Measurements from ENCODE around the gene LAMA5. TPM values are rescaled to one million over a fixed set of nuclear protein-coding genes. Genes with fewer than 3 reads are reported as not detected.

The LAMA5 gene
- polyA plus RNA-seq, 1 of the 3 experiments (the other 2 are of a cell fraction), result 27.2 TPM

DNA sequence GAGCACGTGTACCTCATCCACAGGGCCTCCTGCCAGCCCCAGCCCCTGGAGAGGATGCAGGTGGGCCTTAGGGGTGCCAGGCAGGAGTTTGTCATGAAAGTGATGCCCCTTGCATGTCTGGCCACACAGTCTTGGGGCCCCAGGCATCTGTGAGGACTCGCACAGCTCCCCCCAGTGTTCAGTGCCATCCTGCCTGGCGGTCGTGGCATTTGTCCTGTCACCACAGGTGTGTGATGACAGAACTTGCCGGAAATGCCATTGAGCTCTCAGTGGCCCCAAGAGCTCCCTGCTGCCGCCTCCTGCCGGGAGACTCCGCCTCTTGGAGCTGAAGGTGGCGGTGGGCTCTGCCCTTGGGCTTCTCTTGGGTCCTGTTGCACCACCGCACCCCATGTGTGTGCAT lies 94.9 kb downstream of the LAMA5 start:
- H3K4me3 ChIP-seq (ENCODE audit: low read depth in 2 of 2, low read length in 1 of 2), result no peak overlapping the region
- H3K27ac ChIP-seq (ENCODE audit: low read depth in 2 of 2, low read length in 1 of 2), result no peak overlapping the region
- POLR2A ChIA-PET, result no interaction called here
- no peak overlapping the region for H3K4me2 ChIP-seq
- no peak overlapping the region for H3K9ac ChIP-seq
- 100% methylated on average over 4 of the region's 10 CpGs for WGBS (ENCODE audit: low lambda C conversion rate)
- H3K9me2 ChIP-seq, result no peaks in the 10 kb centered on the region
- CTCF ChIA-PET, result interaction anchor here (0.7 to 1.0 kb wide), 3 partner anchors 10 to 54 kb away, joined by 3 read pairs; no protein-coding TSS in a partner anchor
- no peak overlapping the region for H2AFZ ChIP-seq (ENCODE audit: low read depth)
- H3K79me2 ChIP-seq (ENCODE audit: insufficient read depth), result no peaks in the 10 kb centered on the region
- H3F3A ChIP-seq (replicated peaks; ENCODE audit: insufficient read depth), result no peaks in the 10 kb centered on the region
- H3K36me3 ChIP-seq (replicated peaks in 1 of 2; ENCODE audit: control insufficient read depth in 1 of 2, insufficient read depth in 2 of 2, low read length in 1 of 2), result peaks cover 3 to 14% of the 10 kb centered on the region in 2 experiments
- TF ChIP-seq, protein P1, sequence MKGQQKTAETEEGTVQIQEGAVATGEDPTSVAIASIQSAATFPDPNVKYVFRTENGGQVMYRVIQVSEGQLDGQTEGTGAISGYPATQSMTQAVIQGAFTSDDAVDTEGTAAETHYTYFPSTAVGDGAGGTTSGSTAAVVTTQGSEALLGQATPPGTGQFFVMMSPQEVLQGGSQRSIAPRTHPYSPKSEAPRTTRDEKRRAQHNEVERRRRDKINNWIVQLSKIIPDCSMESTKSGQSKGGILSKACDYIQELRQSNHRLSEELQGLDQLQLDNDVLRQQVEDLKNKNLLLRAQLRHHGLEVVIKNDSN (IDR thresholded peaks at IDR 0.05; ENCODE audit: borderline replicate concordance, low read depth), result no peak
- TF ChIP-seq, protein P2, sequence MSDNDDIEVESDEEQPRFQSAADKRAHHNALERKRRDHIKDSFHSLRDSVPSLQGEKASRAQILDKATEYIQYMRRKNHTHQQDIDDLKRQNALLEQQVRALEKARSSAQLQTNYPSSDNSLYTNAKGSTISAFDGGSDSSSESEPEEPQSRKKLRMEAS (IDR thresholded peaks at IDR 0.05; ENCODE audit: low read depth), result no peak
- no peak for TF ChIP-seq TCF12 (IDR thresholded peaks at IDR 0.05)
- H3K9me3 ChIP-seq, result no peaks in the 10 kb centered on the region
- H4K20me1 ChIP-seq (ENCODE audit: insufficient read depth), result no peaks in the 10 kb centered on the region
- H3K4me1 ChIP-seq (ENCODE audit: control insufficient read depth in 1 of 2, insufficient read depth in 2 of 2, low read depth in 1 of 2, low read length in 1 of 2), result no peaks in the 10 kb centered on the region; a peak in 1 of 4 replicates
- no peaks in the 10 kb centered on the region for H3K27me3 ChIP-seq (ENCODE audit: insufficient read depth)
- no peak for DNase-seq

DNA sequence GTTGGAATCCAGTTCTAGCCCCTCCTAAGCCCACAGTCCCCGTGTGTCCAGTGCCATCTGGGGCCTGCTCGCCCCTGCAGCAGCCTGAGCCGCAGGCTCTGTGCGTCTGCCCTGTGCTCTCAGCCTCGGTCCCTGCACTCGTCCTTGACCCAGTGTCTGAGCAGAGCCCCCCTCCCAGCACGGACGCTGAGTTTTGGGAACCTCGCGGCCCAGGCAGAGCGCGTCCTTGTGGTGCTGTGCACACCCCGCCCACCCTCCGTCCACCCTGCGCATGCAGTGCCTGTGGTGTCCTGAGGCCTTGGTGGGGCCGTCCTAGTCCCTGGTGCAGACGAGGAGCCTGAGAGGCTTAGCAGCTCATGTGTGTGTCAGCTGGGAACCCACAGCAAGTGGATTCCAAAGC lies 97.2 kb downstream of the LAMA5 start:
- WGBS (ENCODE audit: low lambda C conversion rate), result 91% methylated on average over 10 of the region's 17 CpGs
- Histone ChIP-seq H4K20me1 (ENCODE audit: insufficient read depth) (no peaks in the 10 kb centered on the region), H2AFZ (ENCODE audit: low read depth) (no peak overlapping the region), H3K36me3 (replicated peaks in 1 of 2; ENCODE audit: control insufficient read depth in 1 of 2, insufficient read depth in 2 of 2, low read length in 1 of 2) (peaks cover 17 to 24% of the 10 kb centered on the region in 2 experiments), H3K27ac (ENCODE audit: low read depth in 2 of 2, low read length in 1 of 2) (no peak overlapping the region), H3K9me2 (no peaks in the 10 kb centered on the region), H3K4me1 (ENCODE audit: control insufficient read depth in 1 of 2, insufficient read depth in 2 of 2, low read depth in 1 of 2, low read length in 1 of 2) (no peaks in the 10 kb centered on the region; a peak in 1 of 4 replicates), H3K79me2 (ENCODE audit: insufficient read depth) (no peaks in the 10 kb centered on the region), H3K9me3 (no peaks in the 10 kb centered on the region), H3K4me2 (no peak overlapping the region), H3K27me3 (ENCODE audit: insufficient read depth) (no peaks in the 10 kb centered on the region), H3F3A (replicated peaks; ENCODE audit: insufficient read depth) (no peaks in the 10 kb centered on the region), H3K9ac (no peak overlapping the region), H3K4me3 (ENCODE audit: low read depth in 2 of 2, low read length in 1 of 2) (no peak overlapping the region)
- ChIA-PET CTCF (no interaction called here), POLR2A (no interaction called here)
- TF ChIP-seq JUND (IDR thresholded peaks at IDR 0.05), result no peak
- TF ChIP-seq MEF2A (IDR thresholded peaks at IDR 0.05; ENCODE audit: borderline replicate concordance, low read depth), result no peak
- no peak for TF ChIP-seq POLR2AphosphoS5 (IDR thresholded peaks at IDR 0.05; ENCODE audit: low read depth, low read length)
- TF ChIP-seq ELF1 (IDR thresholded peaks at IDR 0.05), result no peak
- TF ChIP-seq FOXM1 (IDR thresholded peaks at IDR 0.05; ENCODE audit: low read depth), result no peak
- TF ChIP-seq GABPA (IDR thresholded peaks at IDR 0.05; ENCODE audit: low read depth), result no peak
- TF ChIP-seq SMC3 (IDR thresholded peaks at IDR 0.05; ENCODE audit: low read depth, low read length), result no peak
- no peak for TF ChIP-seq TCF12 (IDR thresholded peaks at IDR 0.05)
- no peak for TF ChIP-seq RCOR1 (IDR thresholded peaks at IDR 0.05; ENCODE audit: low read length)
- no peak for TF ChIP-seq TEAD4 (IDR thresholded peaks at IDR 0.05; ENCODE audit: borderline replicate concordance, insufficient read depth)
- no peak for TF ChIP-seq MXI1 (IDR thresholded peaks at IDR 0.05; ENCODE audit: low read depth, low read length)
- TF ChIP-seq RXRA (IDR thresholded peaks at IDR 0.05; ENCODE audit: borderline replicate concordance, low read depth), result no peak
- TF ChIP-seq EZH2phosphoT487 (IDR thresholded peaks at IDR 0.05; ENCODE audit: borderline replicate concordance, low read depth), result no peak
- TF ChIP-seq, protein P1 (IDR thresholded peaks at IDR 0.05; ENCODE audit: borderline replicate concordance, low read depth), result no peak
- TF ChIP-seq TAF1 (IDR thresholded peaks at IDR 0.05; ENCODE audit: borderline replicate concordance, low read depth, low read length), result no peak
- no peak for DNase-seq
